GM19372 (cell line): ENCODE measurements around the gene CDON.
A peak's percentile ranks its signal among the peaks of the same experiment; 100 is the strongest.
"Not testable (repeated sequence)": the region's sequence is repeated elsewhere in the genome, so short reads cannot be mapped to it uniquely, and the experiment has no call there.

Source experiments
- ATAC-seq: cut with Tn5 transposase; IDR thresholded peaks from one replicate; pipeline ENCODE4 v1.9.1; 2021; ENCODE audit warnings: mild to moderate bottlenecking, low read depth, moderate library complexity; ENCODE audit not compliant: unreplicated experiment

Gene CDON

DNA sequence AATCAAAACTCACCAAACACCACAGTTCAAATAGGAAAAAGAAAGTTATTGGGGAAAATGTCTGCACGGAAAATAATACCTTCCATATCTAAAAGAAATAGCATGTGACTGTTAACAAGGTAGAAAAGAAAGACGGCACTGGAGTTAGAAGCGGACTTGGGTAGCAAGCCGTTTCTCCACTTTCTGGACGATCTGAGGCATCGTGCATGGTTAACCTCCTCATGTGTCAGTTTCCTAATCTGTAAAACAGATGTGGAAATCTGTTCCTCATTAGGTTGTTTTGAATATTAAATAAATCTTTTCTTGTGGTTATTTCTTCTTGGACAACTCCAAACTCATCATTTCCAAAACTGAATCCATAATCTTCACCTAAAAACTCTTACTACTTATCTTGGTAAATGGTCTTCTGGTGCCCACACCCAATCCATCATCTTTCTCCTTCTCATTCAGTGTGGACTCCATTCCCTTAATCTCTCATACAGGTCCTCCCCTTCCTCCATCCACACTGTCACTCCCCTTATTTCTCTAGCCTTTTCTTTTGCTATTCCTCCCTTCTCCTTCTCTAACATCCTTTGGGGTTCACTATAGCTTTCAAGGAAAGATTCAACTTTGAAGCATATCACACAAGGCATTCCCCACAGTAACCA is 63.3 kb downstream of the CDON start:
- no peak for ATAC-seq

DNA sequence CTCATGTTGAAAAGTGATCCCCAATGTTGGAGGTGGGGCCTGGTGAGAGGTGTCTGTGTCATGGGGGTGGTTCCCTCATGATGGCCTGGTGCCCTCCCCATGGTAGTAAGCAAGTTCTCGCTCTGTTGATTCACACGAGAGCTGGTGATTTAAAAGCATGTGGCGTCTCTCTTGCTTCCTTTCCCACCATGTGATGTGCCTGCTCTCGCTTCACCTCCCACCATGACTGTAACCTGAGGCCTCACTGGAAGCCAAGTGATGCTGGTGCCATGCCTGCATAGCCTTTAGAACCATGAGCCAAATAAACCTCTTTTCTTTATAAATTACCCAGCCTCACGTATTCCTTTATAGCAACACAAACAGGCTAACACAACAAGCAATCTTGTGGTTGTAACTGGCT is 64.4 kb downstream of the CDON start:
- ATAC-seq: no peak

GRCh38 chr11:125995313-125995712 is 67.4 kb downstream of the CDON start:
- ATAC-seq: peak; percentile 98

GRCh38 chr11:125994509-125994908 is 68.2 kb downstream of the CDON start:
- ATAC-seq: no peak

GRCh38 chr11:125992893-125993292 is 69.8 kb downstream of the CDON start:
- no peak for ATAC-seq

DNA sequence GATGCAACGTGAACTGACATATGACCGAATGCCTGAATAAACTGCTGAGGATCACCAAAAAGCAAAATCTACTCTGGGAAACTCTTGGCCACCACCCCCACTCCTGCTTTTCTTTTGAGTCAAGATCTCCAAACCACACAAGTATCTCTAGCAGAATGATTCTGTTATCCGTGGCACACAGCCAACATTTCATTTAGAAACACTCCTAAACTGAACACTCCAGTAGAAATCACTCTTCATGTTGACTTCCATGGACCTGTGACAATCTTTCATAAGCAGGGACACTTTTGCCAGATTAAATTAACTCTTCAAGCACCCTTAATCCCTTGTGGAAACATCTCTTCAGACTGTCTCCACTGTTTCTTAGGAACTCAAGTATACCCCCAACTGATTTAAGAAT is 72.4 kb downstream of the CDON start:
- no peak for ATAC-seq

DNA sequence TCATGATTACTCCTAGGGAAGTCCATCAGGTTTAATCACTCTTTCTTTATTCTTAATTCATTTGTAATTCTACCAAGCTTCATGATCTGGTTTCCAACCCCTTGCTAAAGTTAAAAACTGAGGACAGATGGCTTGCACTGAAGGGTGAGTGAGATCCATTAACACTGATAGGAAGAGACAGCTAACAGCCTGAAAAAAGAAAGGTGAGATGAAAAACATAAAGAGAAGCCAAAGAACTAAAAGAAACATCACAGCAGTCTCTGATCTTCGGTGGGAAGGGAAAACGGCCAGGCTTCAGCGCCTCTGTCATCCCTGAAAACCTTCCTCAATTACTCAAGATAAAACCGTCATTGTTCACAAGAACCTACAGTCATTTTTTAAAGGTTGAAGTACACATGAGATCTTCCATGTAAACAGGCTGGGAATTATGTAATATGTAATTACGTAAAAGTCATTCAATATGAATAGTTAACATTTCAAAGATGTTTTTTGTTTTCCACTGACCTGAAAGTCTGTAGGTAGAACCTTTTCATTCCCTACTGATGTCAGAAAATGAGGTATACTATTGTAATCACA is 75.5 kb downstream of the CDON start:
- ATAC-seq: no peak

DNA sequence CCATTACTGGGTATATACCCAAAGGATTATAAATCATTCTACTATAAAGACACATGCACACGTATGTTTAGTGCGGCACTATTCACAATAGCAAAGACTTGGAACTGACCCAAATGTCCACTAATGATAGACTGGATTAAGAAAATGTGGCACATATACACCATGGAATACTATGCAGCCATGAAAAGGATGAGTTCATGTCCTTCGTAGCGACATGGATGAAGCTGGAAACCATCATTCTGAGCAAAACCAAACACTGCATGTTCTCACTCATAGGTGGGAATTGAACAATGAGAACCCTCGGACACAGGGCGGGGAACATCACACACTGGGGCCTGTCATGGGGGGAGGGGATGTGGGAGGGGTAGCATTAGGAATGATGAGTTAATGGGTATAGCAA is 76.7 kb downstream of the CDON start:
- not testable (repeated sequence) for ATAC-seq

GRCh38 chr11:125982348-125982730 is 80.3 kb downstream of the CDON start:
- ATAC-seq: no peak

DNA sequence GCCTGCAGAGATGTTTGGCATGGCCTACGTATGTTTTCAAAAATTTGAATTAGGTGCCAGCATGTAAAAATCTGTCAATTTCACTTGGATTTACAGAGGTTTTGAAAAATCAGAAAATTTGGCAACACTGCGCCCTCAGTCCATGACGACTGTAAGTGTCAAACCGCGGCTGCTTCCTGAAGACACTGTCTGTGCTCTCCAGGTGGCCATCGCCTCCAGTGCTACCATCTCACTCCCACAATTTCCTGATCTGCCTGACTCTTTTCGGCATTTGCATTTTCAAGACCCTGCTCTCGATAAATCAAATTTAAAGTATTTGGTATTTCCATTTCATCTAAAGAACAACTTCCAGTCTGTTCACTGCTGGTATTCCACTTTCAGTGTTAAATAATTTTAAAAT is 82.2 kb downstream of the CDON start:
- no peak for ATAC-seq

DNA sequence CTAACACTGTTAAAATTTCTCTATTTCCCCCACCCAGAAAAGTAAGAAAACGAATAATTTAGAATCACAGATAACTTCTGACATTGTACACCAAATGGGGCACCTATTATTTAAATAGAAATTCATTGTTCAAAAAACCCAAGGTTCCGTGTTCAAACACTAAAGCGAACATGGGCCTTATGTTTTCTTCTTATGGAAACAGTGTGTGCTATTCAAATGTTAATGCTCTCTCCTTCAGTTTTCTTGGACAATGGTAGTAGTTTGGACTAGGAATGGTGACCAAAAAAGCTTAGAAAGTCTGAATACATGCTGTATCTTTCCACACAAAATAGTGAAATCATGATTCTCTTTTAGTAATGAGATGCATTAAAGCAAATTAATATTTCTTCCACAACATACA is 83.2 kb downstream of the CDON start:
- no peak for ATAC-seq

DNA sequence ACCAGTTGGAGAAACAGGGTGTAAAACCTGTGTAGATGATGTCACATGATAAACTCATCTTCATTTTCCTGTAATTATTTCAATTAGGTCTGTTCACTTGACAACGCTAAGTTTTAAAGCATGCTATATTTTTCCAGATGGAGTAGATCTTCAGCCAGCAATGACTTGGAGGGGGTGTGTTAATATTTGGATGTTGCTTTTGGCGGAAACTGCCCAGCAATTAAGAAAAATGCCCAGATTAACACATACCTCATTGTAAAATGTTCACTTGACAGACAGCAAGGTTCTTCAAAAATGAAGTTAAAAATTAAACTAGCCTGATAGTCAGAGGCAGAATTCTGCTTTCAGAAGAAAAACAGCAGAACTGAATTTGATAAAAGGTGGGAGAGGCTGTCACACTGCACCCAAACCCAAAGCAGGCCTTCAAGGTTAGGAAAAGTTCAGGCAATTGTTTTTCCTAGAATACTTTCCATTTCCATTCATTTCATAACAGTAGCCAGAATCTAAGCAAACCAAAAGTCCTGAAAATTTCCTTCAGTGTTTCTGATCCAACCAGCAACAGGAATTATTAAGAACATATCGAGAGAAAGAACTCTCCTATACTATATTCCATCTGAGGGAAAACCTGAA is 83.8 kb downstream of the CDON start:
- no peak for ATAC-seq

DNA sequence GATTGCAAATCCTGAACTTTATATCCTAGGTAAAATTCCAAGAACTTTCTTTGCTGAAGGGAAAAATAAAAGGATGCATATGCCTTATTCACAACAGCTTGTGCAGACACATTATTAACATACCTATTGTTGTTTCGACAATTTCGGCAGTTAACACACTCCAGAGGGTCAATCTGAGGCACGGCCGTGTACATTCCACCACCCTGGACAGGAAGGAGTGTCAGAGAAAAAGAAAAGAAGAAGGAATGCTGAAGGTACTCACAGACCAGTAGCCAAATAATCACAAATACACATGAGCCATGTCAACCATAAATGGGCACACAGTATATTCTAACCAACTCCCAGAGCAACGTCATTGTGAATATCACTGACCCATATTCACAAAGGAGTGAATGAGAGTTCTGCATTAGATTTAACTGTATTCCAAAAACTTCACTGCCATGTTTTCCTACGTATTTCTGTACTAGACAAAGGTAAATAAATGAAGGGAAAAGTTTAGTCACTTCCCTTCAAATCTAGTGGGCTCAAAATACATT is 84.4 kb downstream of the CDON start:
- no peak for ATAC-seq

- ATAC-seq: no peak
These were observed 85.3 kb downstream of the CDON start for GRCh38 chr11:125977333-125977732.

DNA sequence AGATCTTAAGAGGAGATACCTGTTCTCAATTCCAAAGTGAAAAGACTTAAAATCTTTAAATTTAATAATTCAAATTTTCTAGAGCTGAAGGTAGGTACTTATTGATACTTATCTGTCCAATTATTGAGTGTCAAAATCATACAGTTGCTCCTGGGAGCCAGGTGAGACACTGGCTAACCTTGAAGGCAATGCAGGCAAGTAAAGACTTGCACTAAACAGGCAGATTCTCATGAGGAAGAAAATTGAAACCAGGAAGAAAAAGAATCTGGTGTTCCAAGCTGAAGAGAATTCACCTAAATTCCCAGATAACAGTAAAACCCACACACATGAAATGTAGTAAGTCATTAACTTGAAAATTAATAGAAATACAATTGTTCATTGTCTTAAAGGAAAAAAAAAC is 86.5 kb downstream of the CDON start:
- no peak for ATAC-seq

DNA sequence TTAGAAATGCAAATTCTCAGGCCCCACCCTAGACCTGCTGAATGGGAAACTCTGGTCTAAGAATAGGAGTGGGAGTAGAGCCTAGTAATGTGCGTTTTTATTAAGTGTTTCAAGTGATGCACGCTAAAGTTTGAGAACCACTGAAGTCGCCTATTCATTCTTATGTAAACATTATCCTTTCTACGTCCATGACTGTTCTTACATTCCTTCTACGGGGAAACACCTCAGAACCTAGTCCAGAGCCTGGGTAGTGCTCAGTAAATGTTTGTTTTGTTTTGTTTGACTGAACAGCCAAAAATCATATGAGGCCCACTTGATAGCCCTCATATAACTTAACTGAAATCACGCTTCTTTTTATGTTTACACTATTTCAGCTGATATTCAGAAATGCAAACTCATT is 87.0 kb downstream of the CDON start:
- ATAC-seq: no peak

- ATAC-seq: no peak
These were observed 88.4 kb downstream of the CDON start for GRCh38 chr11:125974284-125974683.

GRCh38 chr11:125971618-125972017 is 91.0 kb downstream of the CDON start:
- no peak for ATAC-seq

- ATAC-seq: no peak
These were observed 94.3 kb downstream of the CDON start for GRCh38 chr11:125968354-125968753.

- ATAC-seq: no peak
These were observed 95.2 kb downstream of the CDON start for GRCh38 chr11:125967515-125967914.

GRCh38 chr11:125960771-125961170 is 101.9 kb downstream of the CDON start:
- ATAC-seq: no peak

GRCh38 chr11:125959931-125960330 is 102.7 kb downstream of the CDON start:
- no peak for ATAC-seq
